ENCODE data around the gene MICU2.

The MICU2 gene

DNA sequence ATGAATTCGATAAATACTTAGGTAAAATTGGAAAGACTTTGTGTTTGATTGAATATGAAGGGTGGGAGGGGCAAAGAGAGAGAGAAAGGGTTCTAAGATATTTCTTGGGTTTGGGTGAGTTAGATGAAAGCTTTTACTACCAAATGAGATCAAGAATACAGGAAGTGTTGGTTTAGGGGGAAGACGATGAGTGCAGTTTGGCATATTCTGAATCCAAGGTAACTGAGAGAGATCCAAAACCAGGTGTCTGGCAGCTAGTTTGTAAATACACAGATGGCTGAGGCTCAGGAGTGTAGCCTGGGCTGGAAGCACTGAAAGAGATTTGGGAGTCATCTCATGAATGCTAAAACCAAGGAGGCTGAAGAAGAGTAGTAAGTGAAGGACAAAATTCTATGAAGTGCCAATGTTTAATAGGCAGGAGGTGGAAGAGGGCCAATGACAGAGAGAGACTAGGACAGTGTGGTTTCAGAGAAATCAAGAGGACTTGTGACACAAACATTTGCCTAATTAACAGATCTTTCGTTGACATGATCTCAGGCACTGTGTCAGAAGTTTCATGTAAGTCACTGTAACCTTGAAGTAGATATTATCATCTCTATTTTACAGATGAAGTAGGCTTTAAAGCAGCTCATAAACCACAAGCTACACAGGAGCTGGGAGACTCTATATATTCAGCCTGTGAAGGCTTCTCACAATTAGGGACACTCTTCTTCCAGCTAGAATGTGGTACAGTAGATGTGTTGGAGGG, 74.7 kb downstream of the MICU2 start:
- H3K9me2 ChIP-seq (replicated peaks; ENCODE audit: insufficient read depth, low read length) = no peaks in the 10 kb centered on the region
- H3K9ac ChIP-seq (ENCODE audit: low read length) = no peak overlapping the region
- H2AFZ ChIP-seq (ENCODE audit: low read depth, low read length, severe bottlenecking) = no peak overlapping the region
- H3K4me3 ChIP-seq (ENCODE audit: insufficient read depth, low read length, poor library complexity, severe bottlenecking) = no peak overlapping the region
- H3F3A ChIP-seq (ENCODE audit: insufficient read depth) = no peaks in the 10 kb centered on the region
- H3K9me3 ChIP-seq (ENCODE audit: insufficient read depth, low read length) = no peaks in the 10 kb centered on the region
- no peaks in the 10 kb centered on the region for H4K20me1 ChIP-seq (ENCODE audit: low read depth, low read length)
- no peaks in the 10 kb centered on the region for H3K79me2 ChIP-seq (ENCODE audit: insufficient read depth, low read length)
- H3K36me3 ChIP-seq (ENCODE audit: low read length) = no peaks in the 10 kb centered on the region
- H3K27me3 ChIP-seq (ENCODE audit: low read length) = no peaks in the 10 kb centered on the region
- TF ChIP-seq EZH2phosphoT487 (conservative IDR thresholded peaks at IDR 0.05; ENCODE audit: low read length) = no peak
- TF ChIP-seq CTCF (IDR thresholded peaks at IDR 0.05; ENCODE audit: insufficient read depth, low read length, poor library complexity, severe bottlenecking) = no peak
- H3K27ac ChIP-seq (ENCODE audit: low read depth, low read length) = no peak overlapping the region
- H3K4me2 ChIP-seq (ENCODE audit: low read depth, low read length, poor library complexity, severe bottlenecking) = no peak overlapping the region

- Histone ChIP-seq H4K20me1 (ENCODE audit: low read depth, low read length) (no peaks in the 10 kb centered on the region), H3K4me3 (ENCODE audit: insufficient read depth, low read length, poor library complexity, severe bottlenecking) (no peak overlapping the region), H3K9me2 (replicated peaks; ENCODE audit: insufficient read depth, low read length) (no peaks in the 10 kb centered on the region), H3K79me2 (ENCODE audit: insufficient read depth, low read length) (no peaks in the 10 kb centered on the region), H3K36me3 (ENCODE audit: low read length) (no peaks in the 10 kb centered on the region), H3K9me3 (ENCODE audit: insufficient read depth, low read length) (no peaks in the 10 kb centered on the region), H2AFZ (ENCODE audit: low read depth, low read length, severe bottlenecking) (no peak overlapping the region), H3F3A (ENCODE audit: insufficient read depth) (no peaks in the 10 kb centered on the region), H3K27ac (ENCODE audit: low read depth, low read length) (no peak overlapping the region), H3K9ac (ENCODE audit: low read length) (no peak overlapping the region), H3K27me3 (ENCODE audit: low read length) (no peaks in the 10 kb centered on the region), H3K4me2 (ENCODE audit: low read depth, low read length, poor library complexity, severe bottlenecking) (no peak overlapping the region)
- TF ChIP-seq CTCF (IDR thresholded peaks at IDR 0.05; ENCODE audit: insufficient read depth, low read length, poor library complexity, severe bottlenecking) = no peak
- TF ChIP-seq EZH2phosphoT487 (conservative IDR thresholded peaks at IDR 0.05; ENCODE audit: low read length) = no peak
Measured at GRCh38 chr13:21528616-21529015, 75.4 kb downstream of the MICU2 start.

- H4K20me1 ChIP-seq (ENCODE audit: low read depth, low read length) = no peaks in the 10 kb centered on the region
- no peak overlapping the region for H3K4me3 ChIP-seq (ENCODE audit: insufficient read depth, low read length, poor library complexity, severe bottlenecking)
- no peaks in the 10 kb centered on the region for H3K9me3 ChIP-seq (ENCODE audit: insufficient read depth, low read length)
- no peak overlapping the region for H3K4me2 ChIP-seq (ENCODE audit: low read depth, low read length, poor library complexity, severe bottlenecking)
- TF ChIP-seq CTCF (IDR thresholded peaks at IDR 0.05; ENCODE audit: insufficient read depth, low read length, poor library complexity, severe bottlenecking) = no peak
- H3K36me3 ChIP-seq (ENCODE audit: low read length) = 0 out of 2 replicates have a peak, but pooled peaks cover 4% of the 10 kb centered on the region
- no peak overlapping the region for H3K27ac ChIP-seq (ENCODE audit: low read depth, low read length)
- no peaks in the 10 kb centered on the region for H3K79me2 ChIP-seq (ENCODE audit: insufficient read depth, low read length)
- no peaks in the 10 kb centered on the region for H3K9me2 ChIP-seq (replicated peaks; ENCODE audit: insufficient read depth, low read length)
- H3F3A ChIP-seq (ENCODE audit: insufficient read depth) = no peaks in the 10 kb centered on the region
- no peak overlapping the region for H2AFZ ChIP-seq (ENCODE audit: low read depth, low read length, severe bottlenecking)
- no peaks in the 10 kb centered on the region for H3K27me3 ChIP-seq (ENCODE audit: low read length)
- H3K9ac ChIP-seq (ENCODE audit: low read length) = no peak overlapping the region
Measured at GRCh38 chr13:21526707-21527540, 77.0 kb downstream of the MICU2 start.
